ENCODE results near the gene OSMR.

The OSMR gene

DNA sequence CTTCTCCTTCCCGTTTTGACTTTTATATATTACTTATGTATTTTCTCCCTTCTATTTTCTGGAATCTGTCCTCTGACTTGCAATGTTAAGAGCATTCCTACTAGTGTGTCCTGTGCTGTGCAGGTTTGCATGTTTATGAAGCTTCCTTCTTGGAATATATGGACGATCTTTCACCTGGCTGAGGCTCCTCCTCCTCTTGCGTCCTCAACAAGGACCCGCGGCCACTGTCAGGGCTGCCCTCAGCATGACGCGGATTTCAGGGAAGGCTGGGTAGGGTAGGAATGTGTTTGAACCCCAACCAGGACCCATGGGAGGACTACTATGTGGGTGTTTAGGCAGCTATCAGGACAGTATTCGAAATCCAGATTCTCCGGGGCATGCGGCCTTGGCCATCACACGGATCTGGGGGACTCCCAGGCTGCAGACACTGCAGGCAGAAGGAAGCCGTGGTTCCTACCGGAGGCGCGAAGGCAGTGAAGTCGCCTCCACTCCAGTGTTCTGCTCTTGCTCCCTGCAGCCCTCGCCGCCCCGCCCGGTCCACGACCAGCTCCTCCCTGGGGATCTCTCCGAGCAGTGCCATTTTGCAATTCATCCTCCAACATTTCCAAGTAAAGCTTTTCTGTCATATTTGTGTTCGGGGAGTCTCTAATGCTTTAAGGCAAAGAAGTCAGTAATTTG lies 37.0 kb upstream of the OSMR start:
- TF ChIP-seq, protein P1, sequence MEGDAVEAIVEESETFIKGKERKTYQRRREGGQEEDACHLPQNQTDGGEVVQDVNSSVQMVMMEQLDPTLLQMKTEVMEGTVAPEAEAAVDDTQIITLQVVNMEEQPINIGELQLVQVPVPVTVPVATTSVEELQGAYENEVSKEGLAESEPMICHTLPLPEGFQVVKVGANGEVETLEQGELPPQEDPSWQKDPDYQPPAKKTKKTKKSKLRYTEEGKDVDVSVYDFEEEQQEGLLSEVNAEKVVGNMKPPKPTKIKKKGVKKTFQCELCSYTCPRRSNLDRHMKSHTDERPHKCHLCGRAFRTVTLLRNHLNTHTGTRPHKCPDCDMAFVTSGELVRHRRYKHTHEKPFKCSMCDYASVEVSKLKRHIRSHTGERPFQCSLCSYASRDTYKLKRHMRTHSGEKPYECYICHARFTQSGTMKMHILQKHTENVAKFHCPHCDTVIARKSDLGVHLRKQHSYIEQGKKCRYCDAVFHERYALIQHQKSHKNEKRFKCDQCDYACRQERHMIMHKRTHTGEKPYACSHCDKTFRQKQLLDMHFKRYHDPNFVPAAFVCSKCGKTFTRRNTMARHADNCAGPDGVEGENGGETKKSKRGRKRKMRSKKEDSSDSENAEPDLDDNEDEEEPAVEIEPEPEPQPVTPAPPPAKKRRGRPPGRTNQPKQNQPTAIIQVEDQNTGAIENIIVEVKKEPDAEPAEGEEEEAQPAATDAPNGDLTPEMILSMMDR (IDR thresholded peaks at IDR 0.05; ENCODE audit: low read depth, low read length, poor library complexity, severe bottlenecking) = no peak
- no peak for TF ChIP-seq EZH2phosphoT487 (IDR thresholded peaks at IDR 0.05; ENCODE audit: borderline replicate concordance, low read length)
- Histone ChIP-seq H3K4me2 (ENCODE audit: low read length) (no peak overlapping the region), H3K27me3 (ENCODE audit: control insufficient read depth, low read length) (no peaks in the 10 kb centered on the region), H3F3A (ENCODE audit: control insufficient read depth, insufficient read depth) (no peaks in the 10 kb centered on the region), H3K9me3 (ENCODE audit: control insufficient read depth, insufficient read depth, low read length) (no peaks in the 10 kb centered on the region), H3K36me3 (ENCODE audit: control insufficient read depth, low read length) (no peaks in the 10 kb centered on the region), H3K4me3 (ENCODE audit: low read length) (no peak overlapping the region), H3K27ac (ENCODE audit: low read depth, low read length) (no peak overlapping the region), H3K79me2 (ENCODE audit: control insufficient read depth, low read length) (no peaks in the 10 kb centered on the region), H3K9me2 (replicated peaks; ENCODE audit: control insufficient read depth, low read length) (no peaks in the 10 kb centered on the region), H4K20me1 (ENCODE audit: control insufficient read depth, insufficient read depth, low read depth, low read length) (no peaks in the 10 kb centered on the region), H3K4me1 (ENCODE audit: control insufficient read depth, low read length) (no peaks in the 10 kb centered on the region)

DNA sequence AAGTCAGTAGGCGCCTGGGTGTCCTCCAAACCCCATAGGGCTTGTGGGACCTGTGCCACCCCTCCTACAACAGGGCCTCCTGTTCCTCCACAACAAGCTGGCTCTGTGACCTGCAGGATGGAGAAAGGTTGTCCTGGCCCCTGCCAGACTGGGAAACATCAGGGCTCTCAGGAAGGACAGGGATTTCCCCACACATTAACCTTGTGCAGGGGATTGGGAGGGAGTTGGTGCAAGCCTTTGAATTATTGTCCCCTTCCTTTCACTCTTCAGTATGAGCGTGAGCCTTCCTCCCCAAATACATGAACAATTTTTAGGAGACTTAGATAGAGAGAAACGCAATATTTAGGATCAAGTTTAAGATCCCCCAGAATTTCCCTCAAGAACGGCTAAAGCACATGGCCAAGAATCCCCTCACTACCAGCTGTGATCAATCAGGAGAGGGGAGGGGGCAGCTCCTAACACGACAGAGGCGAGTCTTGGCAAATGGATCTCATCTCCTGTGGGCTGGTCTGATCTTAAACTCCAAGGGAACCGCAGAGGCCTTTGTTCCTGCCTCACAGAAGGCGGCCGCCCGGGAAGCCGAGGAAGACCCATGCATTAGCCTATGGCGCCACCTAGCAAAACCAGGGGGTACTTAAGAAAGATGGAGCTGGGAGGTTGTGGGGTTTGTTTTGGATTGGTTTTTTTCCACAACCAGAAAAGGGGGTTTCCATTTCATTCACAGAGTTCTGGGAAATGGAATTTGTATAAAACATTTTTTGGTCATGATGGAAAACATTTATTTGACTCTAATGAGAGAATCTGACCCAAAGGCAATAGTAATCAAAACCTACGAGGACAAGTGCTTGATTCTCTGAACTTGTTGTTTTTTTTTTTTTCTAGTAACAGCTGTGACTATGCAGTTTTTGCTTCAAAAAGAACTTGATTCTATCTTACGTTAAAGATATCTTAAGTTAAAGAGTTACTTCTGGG lies 36.1 kb upstream of the OSMR start:
- Histone ChIP-seq H3K79me2 (ENCODE audit: control insufficient read depth, low read length) (no peaks in the 10 kb centered on the region), H3K27ac (ENCODE audit: low read depth, low read length) (no peak overlapping the region), H3K9me3 (ENCODE audit: control insufficient read depth, insufficient read depth, low read length) (no peaks in the 10 kb centered on the region), H3K9me2 (replicated peaks; ENCODE audit: control insufficient read depth, low read length) (no peaks in the 10 kb centered on the region), H3K4me1 (ENCODE audit: control insufficient read depth, low read length) (no peaks in the 10 kb centered on the region), H3F3A (ENCODE audit: control insufficient read depth, insufficient read depth) (no peaks in the 10 kb centered on the region), H4K20me1 (ENCODE audit: control insufficient read depth, insufficient read depth, low read depth, low read length) (no peaks in the 10 kb centered on the region), H3K27me3 (ENCODE audit: control insufficient read depth, low read length) (no peaks in the 10 kb centered on the region), H3K4me3 (ENCODE audit: low read length) (no peak overlapping the region), H3K36me3 (ENCODE audit: control insufficient read depth, low read length) (no peaks in the 10 kb centered on the region), H3K4me2 (ENCODE audit: low read length) (no peak overlapping the region)
- no peak for TF ChIP-seq EZH2phosphoT487 (IDR thresholded peaks at IDR 0.05; ENCODE audit: borderline replicate concordance, low read length)
- TF ChIP-seq, protein P1 (IDR thresholded peaks at IDR 0.05; ENCODE audit: low read depth, low read length, poor library complexity, severe bottlenecking) = peak; percentile 75

DNA sequence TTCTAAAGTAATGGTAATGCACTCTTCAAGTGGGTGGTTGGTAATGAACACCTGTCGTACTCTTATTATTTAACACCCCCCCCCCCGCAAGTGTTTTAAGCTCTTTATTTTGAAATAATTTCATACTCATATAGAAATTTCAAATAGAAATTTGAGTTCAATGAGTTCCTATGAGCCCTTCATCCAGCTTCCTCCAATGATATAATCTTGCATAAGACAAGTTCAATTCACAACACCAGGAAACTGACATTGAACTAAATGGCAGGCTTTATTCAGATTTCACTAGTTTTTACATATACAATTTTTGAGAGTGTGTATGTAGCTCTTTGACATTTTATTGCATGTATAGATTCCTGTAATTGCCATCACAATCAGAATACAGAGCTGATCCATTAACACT lies 30.9 kb upstream of the OSMR start:
- no peaks in the 10 kb centered on the region for H3K79me2 ChIP-seq (ENCODE audit: control insufficient read depth, low read length)
- no peaks in the 10 kb centered on the region for H3K27me3 ChIP-seq (ENCODE audit: control insufficient read depth, low read length)
- no peaks in the 10 kb centered on the region for H3K9me2 ChIP-seq (replicated peaks; ENCODE audit: control insufficient read depth, low read length)
- H3K4me2 ChIP-seq (ENCODE audit: low read length) = no peak overlapping the region
- no peaks in the 10 kb centered on the region for H3K4me1 ChIP-seq (ENCODE audit: control insufficient read depth, low read length)
- no peaks in the 10 kb centered on the region for H3K9me3 ChIP-seq (ENCODE audit: control insufficient read depth, insufficient read depth, low read length)
- no peak overlapping the region for H3K4me3 ChIP-seq (ENCODE audit: low read length)
- no peaks in the 10 kb centered on the region for H3F3A ChIP-seq (ENCODE audit: control insufficient read depth, insufficient read depth)
- no peaks in the 10 kb centered on the region for H4K20me1 ChIP-seq (ENCODE audit: control insufficient read depth, insufficient read depth, low read depth, low read length)
- TF ChIP-seq, protein P1 (IDR thresholded peaks at IDR 0.05; ENCODE audit: low read depth, low read length, poor library complexity, severe bottlenecking) = no peak
- no peak for TF ChIP-seq EZH2phosphoT487 (IDR thresholded peaks at IDR 0.05; ENCODE audit: borderline replicate concordance, low read length)
- H3K27ac ChIP-seq (ENCODE audit: low read depth, low read length) = no peak overlapping the region
- no peaks in the 10 kb centered on the region for H3K36me3 ChIP-seq (ENCODE audit: control insufficient read depth, low read length)
